Ascending aorta (tissue), 2 donors: ENCODE results near the gene FRAS1. TPM values are rescaled to one million over a fixed set of nuclear protein-coding genes. Genes with fewer than 3 reads are reported as not detected.

ENCODE experiments used
- DNase-seq, 2 donors: peaks; one replicate each; pipeline ENCODE4 v3.0.0-alpha.2; 2019; ENCODE audit warnings: low spot score in 2 of 2
- H3K27ac ChIP-seq, 2 donors: fragments of 200-600 bp; sonication (generic); one replicate each; pipeline ENCODE4 v1.5.1; 2016 to 2017; ENCODE audit warnings: mild to moderate bottlenecking in 1 of 2
- H3K27me3 ChIP-seq: fragments of 200-600 bp; sonication (generic); one replicate; pipeline ENCODE4 v1.5.1; 2017
- H3K36me3 ChIP-seq, 2 donors: fragments of 200-600 bp; sonication (generic); one replicate each; pipeline ENCODE4 v1.5.1; 2016
- H3K4me1 ChIP-seq, 2 donors: fragments of 200-600 bp; sonication (generic); one replicate each; pipeline ENCODE4 v1.5.1; 2016 to 2017; ENCODE audit warnings: mild to moderate bottlenecking in 1 of 2
- H3K4me3 ChIP-seq, 2 donors: fragments of 200-600 bp; sonication (generic); one replicate each; pipeline ENCODE4 v1.5.1; 2016 to 2017; ENCODE audit warnings: mild to moderate bottlenecking in 1 of 2
- H3K9me3 ChIP-seq, 2 donors: fragments of 200-600 bp; sonication (generic); one replicate each; pipeline ENCODE4 v1.5.1; 2016
- CTCF ChIP-seq, 3 experiments: fragments of 200-600 bp in 2 of 3; fragments of 450-650 bp in 1 of 3; sonication (generic) in 2 of 3; IDR thresholded peaks; one replicate each; pipeline ENCODE4 v1.5.1; 2016 to 2019; ENCODE audit warnings: antibody characterized with exemption in 3 of 3, mild to moderate bottlenecking in 1 of 3, moderate library complexity in 1 of 3
- intact Hi-C: fragments of 100-400 bp; cut with DNase I; formaldehyde crosslinking; loops from one replicate; pipeline ENCODE4 v1.15.1; 2023
- total RNA-seq: library from RNA; depleted of rRNA; stranded (reverse); fragments of >200 nt; gene quantifications from one replicate; pipeline ENCODE4 v1.1.0, GENCODE V29; 2016

Gene FRAS1
- total RNA-seq, 1 donor from 2014 or later, result 0.75 TPM

GRCh38 chr4:78166622-78167021 lies 109.5 kb downstream of the FRAS1 start:
- Histone ChIP-seq H3K4me3 (no peak overlapping the region), H3K36me3 (no peaks in the 10 kb centered on the region), H3K27me3 (no peaks in the 10 kb centered on the region), H3K9me3 (no peaks in the 10 kb centered on the region), H3K4me1 (no peaks in the 10 kb centered on the region), H3K27ac (no peak overlapping the region)
- no peak for TF ChIP-seq CTCF (IDR thresholded peaks at IDR 0.05)
- intact Hi-C loops, result no loop called here
- no peak for DNase-seq

GRCh38 chr4:78167510-78167909 lies 110.4 kb downstream of the FRAS1 start:
- no peak for DNase-seq
- Histone ChIP-seq H3K9me3 (no peaks in the 10 kb centered on the region), H3K27ac (no peak overlapping the region), H3K4me3 (no peak overlapping the region), H3K36me3 (no peaks in the 10 kb centered on the region), H3K4me1 (no peaks in the 10 kb centered on the region), H3K27me3 (no peaks in the 10 kb centered on the region)
- TF ChIP-seq CTCF (IDR thresholded peaks at IDR 0.05), result no peak
- intact Hi-C loops, result no loop called here

- H3K4me3 ChIP-seq, result no peak overlapping the region
- no peak for TF ChIP-seq CTCF (IDR thresholded peaks at IDR 0.05)
- intact Hi-C loops, result no loop called here
Observed at GRCh38 chr4:78168029-78168428, 110.9 kb downstream of the FRAS1 start.

GRCh38 chr4:78169728-78170127 lies 112.6 kb downstream of the FRAS1 start:
- Histone ChIP-seq H3K36me3 (no peaks in the 10 kb centered on the region), H3K27me3 (no peaks in the 10 kb centered on the region), H3K9me3 (no peaks in the 10 kb centered on the region), H3K4me1 (no peaks in the 10 kb centered on the region), H3K4me3 (no peak overlapping the region), H3K27ac (no peak overlapping the region)
- DNase-seq, result no peak
- no peak for TF ChIP-seq CTCF (IDR thresholded peaks at IDR 0.05)
- intact Hi-C loops, result no loop called here

More at GRCh38 chr4:78168029-78168428, 110.9 kb downstream of the FRAS1 start:
- Histone ChIP-seq H3K27ac (no peak overlapping the region), H3K27me3 (no peaks in the 10 kb centered on the region), H3K36me3 (no peaks in the 10 kb centered on the region), H3K4me1 (no peaks in the 10 kb centered on the region), H3K9me3 (no peaks in the 10 kb centered on the region)
- DNase-seq, result no peak

GRCh38 chr4:78171482-78171881 lies 114.4 kb downstream of the FRAS1 start:
- intact Hi-C loops, result no loop called here
- Histone ChIP-seq H3K27ac (no peak overlapping the region), H3K27me3 (no peaks in the 10 kb centered on the region), H3K9me3 (no peaks in the 10 kb centered on the region), H3K4me3 (no peak overlapping the region), H3K4me1 (no peaks in the 10 kb centered on the region), H3K36me3 (no peaks in the 10 kb centered on the region)
- no peak for TF ChIP-seq CTCF (IDR thresholded peaks at IDR 0.05)
- no peak for DNase-seq

- Histone ChIP-seq H3K4me3 (no peak overlapping the region), H3K27me3 (no peaks in the 10 kb centered on the region), H3K36me3 (no peaks in the 10 kb centered on the region), H3K4me1 (no peaks in the 10 kb centered on the region), H3K9me3 (no peaks in the 10 kb centered on the region), H3K27ac (no peak overlapping the region)
- no peak for DNase-seq
- intact Hi-C loops, result no loop called here
- no peak for TF ChIP-seq CTCF (IDR thresholded peaks at IDR 0.05)
Observed at GRCh38 chr4:78174891-78175290, 117.8 kb downstream of the FRAS1 start.
